K562 (cell line): ENCODE measurements around the gene PPP4R3A. TPM values are rescaled to one million over a fixed set of nuclear protein-coding genes. Genes with fewer than 3 reads are reported as not detected.

Source experiments
- CBX1 ChIP-seq: sonication (generic); IDR thresholded peaks from 2 replicates; pipeline ENCODE4 v1.6.1; 2016; ENCODE audit warnings: antibody characterized with exemption, low read depth, mild to moderate bottlenecking
- DEAF1 ChIP-seq: fragments of 450-650 bp; formaldehyde crosslinking; IDR thresholded peaks from 2 replicates; pipeline ENCODE4 v1.4.0; 2020; ENCODE audit warnings: mild to moderate bottlenecking, moderate library complexity
- FOS ChIP-seq: IDR thresholded peaks from 3 replicates; pipeline ENCODE4 v1.6.1; 2011; ENCODE audit not compliant: insufficient read length; ENCODE audit errors: extremely low read depth
- L3MBTL2 ChIP-seq: fragments of 450-650 bp; IDR thresholded peaks from 2 replicates; pipeline ENCODE4 v1.6.1; 2016; ENCODE audit warnings: mild to moderate bottlenecking, moderate library complexity
- NR4A1 ChIP-seq, 2 experiments: fragments of 250-450 bp in 1 of 2; fragments of 450-650 bp in 1 of 2; sonication (Bioruptor Pico) in 1 of 2; IDR thresholded peaks; 2 replicates each; pipeline versions ENCODE4 v1.4.0 to v1.6.1; 2016 to 2020; ENCODE audit warnings: mild to moderate bottlenecking in 2 of 2, missing compliant biosample characterization in 1 of 2, missing genetic modification characterization in 1 of 2, moderate library complexity in 1 of 2
- REST ChIP-seq, 2 experiments: fragments of 450-650 bp; formaldehyde crosslinking in 1 of 2; IDR thresholded peaks; 2 replicates each; pipeline versions ENCODE4 v1.4.0 to v1.6.1; 2014 to 2020; ENCODE audit warnings: mild to moderate bottlenecking in 2 of 2, borderline replicate concordance in 1 of 2, low read depth in 1 of 2
- SMC3 ChIP-seq: conservative IDR thresholded peaks from 2 replicates; pipeline ENCODE4 v1.6.1; 2011; ENCODE audit warnings: low read depth, low read length, improper control_type of control experiment; ENCODE audit not compliant: insufficient read depth
- SP1 ChIP-seq: sonication (generic); formaldehyde crosslinking; IDR thresholded peaks from 2 replicates; pipeline ENCODE4 v1.8.1; 2022; ENCODE audit warnings: mild to moderate bottlenecking, missing genetic modification reagents
- SRF ChIP-seq, 2 experiments: fragments of 250-450, 450-650 bp in 1 of 2; sonication (Bioruptor Pico) in 1 of 2; sonication (generic) in 1 of 2; formaldehyde crosslinking; IDR thresholded peaks; 2 replicates each; pipeline versions ENCODE4 v1.5.0 to v1.5.1; 2020 to 2022; ENCODE audit warnings: mild to moderate bottlenecking in 1 of 2, missing genetic modification reagents in 1 of 2
- ZFP36 ChIP-seq: fragments of 150-350 bp; IDR thresholded peaks from 2 replicates; pipeline ENCODE4 v1.6.1; 2018; ENCODE audit warnings: low read length, low read depth; ENCODE audit not compliant: partially characterized antibody
- ZFX ChIP-seq: sonication (generic); formaldehyde crosslinking; IDR thresholded peaks from 2 replicates; pipeline ENCODE4 v1.8.0; 2022; ENCODE audit warnings: mild to moderate bottlenecking, missing genetic modification reagents, moderate library complexity
- ZNF707 ChIP-seq: fragments of 250-450 bp; sonication (Bioruptor Pico); conservative IDR thresholded peaks from 2 replicates; pipeline ENCODE4 v1.8.0; 2022; ENCODE audit warnings: inconsistent platforms, mild to moderate bottlenecking, moderate library complexity
- ZNF717 ChIP-seq: fragments of 250-450 bp; sonication (Bioruptor Pico); IDR thresholded peaks from 2 replicates; pipeline ENCODE4 v1.5.0; 2021
- ZNF740 ChIP-seq, 3 experiments: fragments of 200-800 bp in 1 of 3; sonication (Bioruptor generic) in 1 of 3; sonication (generic) in 1 of 3; formaldehyde crosslinking in 1 of 3; IDR thresholded peaks; 2 replicates each; pipeline versions ENCODE4 v1.6.1 to v1.8.0; 2016 to 2022; ENCODE audit warnings: mild to moderate bottlenecking in 2 of 3, missing compliant biosample characterization in 2 of 3, missing genetic modification characterization in 2 of 3, missing genetic modification reagents in 1 of 3
- polyA plus RNA-seq, 8 experiments: library from polyadenylated mRNA; depleted of rRNA in 4 of 8; stranded (reverse) in 5 of 8; unstranded in 3 of 8; fragments of >200 nt; fragmentation: Nextera tagmentation in 2 of 8; fragmentation: Illumina TruSeq in 1 of 8; extraction: Ambion mirVana in 2 of 8; extraction: Trizol in 1 of 8; gene quantifications; 2 replicates each; pipeline versions ENCODE4 v1.2.1 to v1.2.3, GENCODE V29; 2011 to 2014; ENCODE audit warnings: inconsistent platforms in 1 of 8, missing spikeins in 1 of 8
- total RNA-seq, 7 experiments: library from RNA; depleted of rRNA in 6 of 7; stranded (reverse); fragments of >200 nt in 6 of 7; fragmentation: Illumina TruSeq in 2 of 7; extraction: Trizol in 2 of 7; gene quantifications; 2 replicates each; pipeline versions ENCODE4 v1.2.1 to v1.2.3, GENCODE V29; 2011 to 2021; ENCODE audit warnings: low replicate concordance in 1 of 7

Gene PPP4R3A
- total and polyA plus RNA-seq, 9 of the 15 experiments (the other 6 are each of a cell fraction or from before 2014, with no cell fraction given) = 9.5 to 54.9 (median 44.9) TPM

- TF ChIP-seq ZNF707 (no peak), FOS (no peak), REST (IDR thresholded peaks at IDR 0.05; ENCODE audit: borderline replicate concordance) (peak; percentile 75), REST (CRISPR knock-in tag; IDR thresholded peaks at IDR 0.05; ENCODE audit: low read depth) (no peak), ZFP36 (peak; percentile 82), ZNF717 (CRISPR knock-in tag) (no peak), SP1 (CRISPR knock-in tag) (0 out of 2 replicates have a peak, but pooled peaks have one; percentile 23), SMC3 (peak; percentile 56), DEAF1 (CRISPR knock-in tag) (peak; percentile 70; the same call in 1 of the 2 replicates), ZFX (CRISPR knock-in tag) (peak; percentile 96), CBX1 (no peak), L3MBTL2 (peak; percentile 74), SRF (CRISPR knock-in tag; IDR thresholded peaks at IDR 0.05) (no peak), ZNF740 (CRISPR knock-in tag; IDR thresholded peaks at IDR 0.05) (no peak), ZNF740 (tag; IDR thresholded peaks at IDR 0.05) (no peak), NR4A1 (CRISPR knock-in tag; IDR thresholded peaks at IDR 0.05) (no peak), NR4A1 (tag; IDR thresholded peaks at IDR 0.05) (peak; percentile 27; the same call in 1 of the 2 replicates)
These were observed 91.6 kb downstream of the PPP4R3A start (continued) for GRCh38 chr14:91418387-91419043.
